ENCODE data around the gene NPTX2.

Gene NPTX2

DNA sequence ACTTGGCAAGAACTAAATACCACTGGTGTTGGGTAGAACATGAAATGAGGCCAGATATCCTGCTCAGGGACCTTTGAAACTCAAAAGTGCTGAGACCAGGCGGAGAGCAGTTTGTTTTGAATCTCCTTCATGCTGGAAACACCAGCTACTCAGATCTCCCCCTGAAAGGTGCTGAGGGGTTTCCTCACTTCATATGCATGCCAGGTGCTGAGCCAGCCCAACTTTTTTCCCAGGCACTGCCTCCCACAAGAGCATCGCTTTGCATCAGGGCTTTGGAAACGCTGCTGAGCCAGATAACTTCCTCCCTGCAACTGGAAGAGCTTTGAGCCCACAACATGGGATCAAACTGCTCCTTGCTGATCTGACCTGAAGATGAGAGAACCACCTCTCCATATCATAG is 13.7 kb downstream of the NPTX2 start:
- no peaks in the 10 kb centered on the region for H3K36me3 ChIP-seq (ENCODE audit: insufficient read depth, low read length)
- H3K9me3 ChIP-seq (ENCODE audit: insufficient read depth, low read length, severe bottlenecking), result no peaks in the 10 kb centered on the region
- TF ChIP-seq EZH2 (IDR thresholded peaks at IDR 0.05; ENCODE audit: borderline replicate concordance, low read depth, low read length, severe bottlenecking) (no peak), CTCF (IDR thresholded peaks at IDR 0.05; ENCODE audit: borderline replicate concordance, extremely low read depth, low read length, poor library complexity, severe bottlenecking) (no peak)
- H3K79me2 ChIP-seq (ENCODE audit: insufficient read depth, low read length), result no peaks in the 10 kb centered on the region
- no peak overlapping the region for H3K4me3 ChIP-seq (ENCODE audit: low read depth in 1 of 2, low read length in 2 of 2)
- H3K27ac ChIP-seq (ENCODE audit: low read length), result no peak overlapping the region
- no peaks in the 10 kb centered on the region for H3K27me3 ChIP-seq (ENCODE audit: insufficient read depth, low read length, poor library complexity)
- no peaks in the 10 kb centered on the region for H4K20me1 ChIP-seq (ENCODE audit: insufficient read depth, low read length)
- no peak for ATAC-seq (ENCODE audit: insufficient read depth, low read depth)
- no peak overlapping the region for H3K4me2 ChIP-seq (ENCODE audit: insufficient read depth, low read length)
- H3K9ac ChIP-seq (ENCODE audit: low read depth, low read length), result no peak overlapping the region
- no peak for DNase-seq
- peaks cover 24% of the 10 kb centered on the region for H3K4me1 ChIP-seq (ENCODE audit: insufficient read depth, low read length)
- H2AFZ ChIP-seq (ENCODE audit: low read depth, low read length), result no peak overlapping the region

DNA sequence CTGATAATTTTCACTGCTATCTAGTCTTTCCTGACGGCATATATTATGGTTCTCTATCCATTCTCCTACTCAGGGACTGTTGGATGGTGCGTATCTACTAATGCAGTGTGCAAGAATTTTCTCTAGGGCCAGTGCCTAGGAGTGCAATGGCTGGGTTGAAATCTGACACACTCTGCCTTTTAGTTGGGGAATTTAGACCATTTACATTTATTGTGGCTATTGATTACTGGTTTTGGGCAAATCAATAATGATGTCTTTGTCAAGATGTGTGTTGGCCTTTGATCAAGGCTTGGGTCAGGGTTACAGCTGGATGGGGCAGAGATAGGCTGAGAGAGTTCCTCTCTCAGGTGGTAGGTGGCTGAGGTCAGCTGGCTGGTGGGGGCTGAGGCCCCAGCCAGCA is 21.8 kb downstream of the NPTX2 start:
- no peak overlapping the region for H3K9ac ChIP-seq (ENCODE audit: low read depth, low read length)
- no peak overlapping the region for H3K4me3 ChIP-seq (ENCODE audit: low read depth in 1 of 2, low read length in 2 of 2)
- no peak for DNase-seq
- ATAC-seq (ENCODE audit: insufficient read depth, low read depth), result no peak
- H3K27me3 ChIP-seq (ENCODE audit: insufficient read depth, low read length, poor library complexity), result no peaks in the 10 kb centered on the region
- no peak overlapping the region for H3K27ac ChIP-seq (ENCODE audit: low read length)
- H3K4me1 ChIP-seq (ENCODE audit: insufficient read depth, low read length), result no peaks in the 10 kb centered on the region; the same call in 1 of the 2 replicates
- no peaks in the 10 kb centered on the region for H3K36me3 ChIP-seq (ENCODE audit: insufficient read depth, low read length)
- H2AFZ ChIP-seq (ENCODE audit: low read depth, low read length), result no peak overlapping the region
- peaks cover 12% of the 10 kb centered on the region for H3K9me3 ChIP-seq (ENCODE audit: insufficient read depth, low read length, severe bottlenecking)
- H3K4me2 ChIP-seq (ENCODE audit: insufficient read depth, low read length), result no peak overlapping the region
- no peak for TF ChIP-seq EZH2 (IDR thresholded peaks at IDR 0.05; ENCODE audit: borderline replicate concordance, low read depth, low read length, severe bottlenecking)
- TF ChIP-seq CTCF (IDR thresholded peaks at IDR 0.05; ENCODE audit: borderline replicate concordance, extremely low read depth, low read length, poor library complexity, severe bottlenecking), result no peak
- H4K20me1 ChIP-seq (ENCODE audit: insufficient read depth, low read length), result no peaks in the 10 kb centered on the region
- H3K79me2 ChIP-seq (ENCODE audit: insufficient read depth, low read length), result no peaks in the 10 kb centered on the region

GRCh38 chr7:98640375-98640774 is 23.3 kb downstream of the NPTX2 start:
- no peaks in the 10 kb centered on the region; the same call in 1 of the 2 replicates for H3K4me1 ChIP-seq (ENCODE audit: insufficient read depth, low read length)
- no peaks in the 10 kb centered on the region for H4K20me1 ChIP-seq (ENCODE audit: insufficient read depth, low read length)
- no peak overlapping the region for H3K9ac ChIP-seq (ENCODE audit: low read depth, low read length)
- H3K36me3 ChIP-seq (ENCODE audit: insufficient read depth, low read length), result no peaks in the 10 kb centered on the region
- no peaks in the 10 kb centered on the region for H3K79me2 ChIP-seq (ENCODE audit: insufficient read depth, low read length)
- no peak overlapping the region for H3K4me3 ChIP-seq (ENCODE audit: low read depth in 1 of 2, low read length in 2 of 2)
- H3K27ac ChIP-seq (ENCODE audit: low read length), result no peak overlapping the region
- no peaks in the 10 kb centered on the region for H3K27me3 ChIP-seq (ENCODE audit: insufficient read depth, low read length, poor library complexity)
- peaks cover 12% of the 10 kb centered on the region for H3K9me3 ChIP-seq (ENCODE audit: insufficient read depth, low read length, severe bottlenecking)
- H3K4me2 ChIP-seq (ENCODE audit: insufficient read depth, low read length), result no peak overlapping the region
- ATAC-seq (ENCODE audit: insufficient read depth, low read depth) (no peak), DNase-seq (no peak)
- no peak overlapping the region for H2AFZ ChIP-seq (ENCODE audit: low read depth, low read length)
- TF ChIP-seq EZH2 (IDR thresholded peaks at IDR 0.05; ENCODE audit: borderline replicate concordance, low read depth, low read length, severe bottlenecking) (no peak), CTCF (IDR thresholded peaks at IDR 0.05; ENCODE audit: borderline replicate concordance, extremely low read depth, low read length, poor library complexity, severe bottlenecking) (no peak)
